Measurements from ENCODE around the gene KDELR1.

DNA sequence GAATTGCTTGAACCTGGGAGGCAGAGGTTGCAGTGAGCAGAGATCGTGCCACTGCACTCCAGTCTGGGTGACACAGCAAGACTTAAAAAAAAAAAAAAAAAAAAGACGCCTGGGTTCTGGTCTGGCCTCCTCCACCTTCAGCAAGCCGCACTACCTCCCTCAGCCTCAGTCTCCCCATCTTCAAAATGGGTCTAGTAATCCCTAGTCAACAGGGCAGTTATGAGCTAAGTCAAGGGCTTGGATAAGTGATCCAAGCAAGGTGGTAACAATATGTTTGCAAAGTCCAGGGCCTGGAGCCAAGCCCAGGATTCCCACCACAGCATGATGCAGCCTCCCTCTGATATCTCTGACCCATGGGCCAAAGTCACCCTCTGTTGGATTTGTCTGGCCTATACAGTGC, 4.4 kb downstream of the KDELR1 start:
- TF ChIP-seq GATA3 (IDR thresholded peaks at IDR 0.05; ENCODE audit: low read depth, low read length): no peak
- no peak for TF ChIP-seq GATA2 (IDR thresholded peaks at IDR 0.05; ENCODE audit: low read depth, low read length)

Measured in SH-SY5Y (cell line).